Measurements from ENCODE around the gene SLC24A2. TPM values are rescaled to one million over a fixed set of nuclear protein-coding genes. Genes with fewer than 3 reads are reported as not detected.
"Not testable (repeated sequence)": the region's sequence is repeated elsewhere in the genome, so short reads cannot be mapped to it uniquely, and the experiment has no call there.

Gene SLC24A2
- 0.11 TPM for polyA plus RNA-seq (2013, experiment 1 of 2)
- polyA plus RNA-seq (2013, experiment 2 of 2) = 0.20 TPM

- Histone ChIP-seq H3K4me3 (ENCODE audit: extremely low read depth, insufficient read depth, low read length, poor library complexity, severe bottlenecking) (peak within 1 kb of the TSS; percentile 36), H3K9me3 (ENCODE audit: control insufficient read depth, low read length) (no peaks in the 10 kb centered on the region), H3K36me3 (ENCODE audit: control insufficient read depth, insufficient read depth, low read length) (no peaks in the 10 kb centered on the region), H3K27ac (ENCODE audit: low read depth, low read length, severe bottlenecking) (no peak within 1 kb of the TSS), H3K4me1 (ENCODE audit: control insufficient read depth, insufficient read depth, low read length, poor library complexity, severe bottlenecking) (peaks cover 4% of the 10 kb centered on the region)
- 0 to 1% methylated on average over 54 to 59 of the region's 67 CpGs for WGBS, 2 experiments (ENCODE audit: insufficient coverage in 2 of 2)
Observed at GRCh38 chr9:19788614-19789271, at the start of gene SLC24A2. Gene SLC24A2 (minus strand): TSS chr9:19789037.

GRCh38 chr9:19833331-19833730, 44.5 kb upstream of the SLC24A2 start:
- H3K4me1 ChIP-seq (ENCODE audit: control insufficient read depth, insufficient read depth, low read length, poor library complexity, severe bottlenecking); H3K9me3 ChIP-seq (ENCODE audit: control insufficient read depth, low read length); H3K36me3 ChIP-seq (ENCODE audit: control insufficient read depth, insufficient read depth, low read length); H3K27ac ChIP-seq (ENCODE audit: low read depth, low read length, severe bottlenecking); H3K4me3 ChIP-seq (ENCODE audit: extremely low read depth, insufficient read depth, low read length, poor library complexity, severe bottlenecking): not testable (repeated sequence)
- WGBS, 2 experiments (ENCODE audit: insufficient coverage in 2 of 2) = 93% methylated on average over 6 to 8 of the region's 9 CpGs

- Histone ChIP-seq H3K27ac (ENCODE audit: low read depth, low read length, severe bottlenecking) (no peak overlapping the region), H3K36me3 (ENCODE audit: control insufficient read depth, insufficient read depth, low read length) (no peaks in the 10 kb centered on the region), H3K9me3 (ENCODE audit: control insufficient read depth, low read length) (no peaks in the 10 kb centered on the region), H3K4me1 (ENCODE audit: control insufficient read depth, insufficient read depth, low read length, poor library complexity, severe bottlenecking) (no peaks in the 10 kb centered on the region), H3K4me3 (ENCODE audit: extremely low read depth, insufficient read depth, low read length, poor library complexity, severe bottlenecking) (no peak overlapping the region)
- WGBS, 2 experiments (ENCODE audit: insufficient coverage in 2 of 2) = 80 to 88% methylated on average over 1 of the region's 1 CpG
Observed at GRCh38 chr9:19830796-19831195, 42.0 kb upstream of the SLC24A2 start.

- Histone ChIP-seq H3K9me3 (ENCODE audit: control insufficient read depth, low read length) (no peaks in the 10 kb centered on the region), H3K4me1 (ENCODE audit: control insufficient read depth, insufficient read depth, low read length, poor library complexity, severe bottlenecking) (no peaks in the 10 kb centered on the region), H3K27ac (ENCODE audit: low read depth, low read length, severe bottlenecking) (no peak overlapping the region), H3K4me3 (ENCODE audit: extremely low read depth, insufficient read depth, low read length, poor library complexity, severe bottlenecking) (no peak overlapping the region), H3K36me3 (ENCODE audit: control insufficient read depth, insufficient read depth, low read length) (no peaks in the 10 kb centered on the region)
- WGBS, 2 experiments (ENCODE audit: insufficient coverage in 2 of 2) = 81 to 100% methylated on average over 1 to 4 of the region's 4 CpGs
Observed at GRCh38 chr9:19828576-19829109, 39.8 kb upstream of the SLC24A2 start.

GRCh38 chr9:19816769-19817168, 27.9 kb upstream of the SLC24A2 start:
- no peak overlapping the region for H3K27ac ChIP-seq (ENCODE audit: low read depth, low read length, severe bottlenecking)
- WGBS, 2 experiments (ENCODE audit: insufficient coverage in 2 of 2) = 100% methylated on average over 1 of the region's 2 CpGs
- peaks cover 9% of the 10 kb centered on the region for H3K9me3 ChIP-seq (ENCODE audit: control insufficient read depth, low read length)
- H3K4me1 ChIP-seq (ENCODE audit: control insufficient read depth, insufficient read depth, low read length, poor library complexity, severe bottlenecking) = no peaks in the 10 kb centered on the region
- H3K36me3 ChIP-seq (ENCODE audit: control insufficient read depth, insufficient read depth, low read length) = no peaks in the 10 kb centered on the region
- H3K4me3 ChIP-seq (ENCODE audit: extremely low read depth, insufficient read depth, low read length, poor library complexity, severe bottlenecking) = no peak overlapping the region

- Histone ChIP-seq H3K27ac (ENCODE audit: low read depth, low read length, severe bottlenecking) (no peak overlapping the region), H3K4me3 (ENCODE audit: extremely low read depth, insufficient read depth, low read length, poor library complexity, severe bottlenecking) (no peak overlapping the region), H3K36me3 (ENCODE audit: control insufficient read depth, insufficient read depth, low read length) (no peaks in the 10 kb centered on the region), H3K9me3 (ENCODE audit: control insufficient read depth, low read length) (peaks cover 9% of the 10 kb centered on the region), H3K4me1 (ENCODE audit: control insufficient read depth, insufficient read depth, low read length, poor library complexity, severe bottlenecking) (no peaks in the 10 kb centered on the region)
Observed at GRCh38 chr9:19812194-19812593, 23.4 kb upstream of the SLC24A2 start.

GRCh38 chr9:19809422-19810269, 20.8 kb upstream of the SLC24A2 start:
- H3K4me3 ChIP-seq (ENCODE audit: extremely low read depth, insufficient read depth, low read length, poor library complexity, severe bottlenecking) = no peak overlapping the region
- WGBS, 2 experiments (ENCODE audit: insufficient coverage in 2 of 2) = 87 to 97% methylated on average over 10 to 11 of the region's 16 CpGs
- no peaks in the 10 kb centered on the region for H3K4me1 ChIP-seq (ENCODE audit: control insufficient read depth, insufficient read depth, low read length, poor library complexity, severe bottlenecking)
- no peaks in the 10 kb centered on the region for H3K9me3 ChIP-seq (ENCODE audit: control insufficient read depth, low read length)
- H3K36me3 ChIP-seq (ENCODE audit: control insufficient read depth, insufficient read depth, low read length) = no peaks in the 10 kb centered on the region
- no peak overlapping the region for H3K27ac ChIP-seq (ENCODE audit: low read depth, low read length, severe bottlenecking)

- H3K27ac ChIP-seq (ENCODE audit: low read depth, low read length, severe bottlenecking) = no peak overlapping the region
- no peaks in the 10 kb centered on the region for H3K4me1 ChIP-seq (ENCODE audit: control insufficient read depth, insufficient read depth, low read length, poor library complexity, severe bottlenecking)
- 14 to 40% methylated on average over 1 of the region's 4 CpGs for WGBS, 2 experiments (ENCODE audit: insufficient coverage in 2 of 2)
- H3K9me3 ChIP-seq (ENCODE audit: control insufficient read depth, low read length) = no peaks in the 10 kb centered on the region
- H3K36me3 ChIP-seq (ENCODE audit: control insufficient read depth, insufficient read depth, low read length) = no peaks in the 10 kb centered on the region
- no peak overlapping the region for H3K4me3 ChIP-seq (ENCODE audit: extremely low read depth, insufficient read depth, low read length, poor library complexity, severe bottlenecking)
Observed at GRCh38 chr9:19807182-19807892, 18.5 kb upstream of the SLC24A2 start.

- H3K27ac ChIP-seq (ENCODE audit: low read depth, low read length, severe bottlenecking) = no peak overlapping the region
- no CpG with 5 or more reads among the region's 1 CpG for WGBS, 2 experiments (ENCODE audit: insufficient coverage in 2 of 2)
- H3K4me3 ChIP-seq (ENCODE audit: extremely low read depth, insufficient read depth, low read length, poor library complexity, severe bottlenecking) = no peak overlapping the region
- no peaks in the 10 kb centered on the region for H3K9me3 ChIP-seq (ENCODE audit: control insufficient read depth, low read length)
- peaks cover 4% of the 10 kb centered on the region for H3K4me1 ChIP-seq (ENCODE audit: control insufficient read depth, insufficient read depth, low read length, poor library complexity, severe bottlenecking)
- H3K36me3 ChIP-seq (ENCODE audit: control insufficient read depth, insufficient read depth, low read length) = no peaks in the 10 kb centered on the region
Observed at GRCh38 chr9:19804431-19804830, 15.6 kb upstream of the SLC24A2 start.

- Histone ChIP-seq H3K4me3 (ENCODE audit: extremely low read depth, insufficient read depth, low read length, poor library complexity, severe bottlenecking) (no peak overlapping the region), H3K9me3 (ENCODE audit: control insufficient read depth, low read length) (no peaks in the 10 kb centered on the region), H3K27ac (ENCODE audit: low read depth, low read length, severe bottlenecking) (no peak overlapping the region), H3K4me1 (ENCODE audit: control insufficient read depth, insufficient read depth, low read length, poor library complexity, severe bottlenecking) (peaks cover 6% of the 10 kb centered on the region), H3K36me3 (ENCODE audit: control insufficient read depth, insufficient read depth, low read length) (no peaks in the 10 kb centered on the region)
- WGBS, 2 experiments (ENCODE audit: insufficient coverage in 2 of 2) = 86 to 88% methylated on average over 6 of the region's 6 CpGs
Observed at GRCh38 chr9:19800884-19801283, 12.0 kb upstream of the SLC24A2 start.
